ENCODE data around the gene TRIM8.

DNA sequence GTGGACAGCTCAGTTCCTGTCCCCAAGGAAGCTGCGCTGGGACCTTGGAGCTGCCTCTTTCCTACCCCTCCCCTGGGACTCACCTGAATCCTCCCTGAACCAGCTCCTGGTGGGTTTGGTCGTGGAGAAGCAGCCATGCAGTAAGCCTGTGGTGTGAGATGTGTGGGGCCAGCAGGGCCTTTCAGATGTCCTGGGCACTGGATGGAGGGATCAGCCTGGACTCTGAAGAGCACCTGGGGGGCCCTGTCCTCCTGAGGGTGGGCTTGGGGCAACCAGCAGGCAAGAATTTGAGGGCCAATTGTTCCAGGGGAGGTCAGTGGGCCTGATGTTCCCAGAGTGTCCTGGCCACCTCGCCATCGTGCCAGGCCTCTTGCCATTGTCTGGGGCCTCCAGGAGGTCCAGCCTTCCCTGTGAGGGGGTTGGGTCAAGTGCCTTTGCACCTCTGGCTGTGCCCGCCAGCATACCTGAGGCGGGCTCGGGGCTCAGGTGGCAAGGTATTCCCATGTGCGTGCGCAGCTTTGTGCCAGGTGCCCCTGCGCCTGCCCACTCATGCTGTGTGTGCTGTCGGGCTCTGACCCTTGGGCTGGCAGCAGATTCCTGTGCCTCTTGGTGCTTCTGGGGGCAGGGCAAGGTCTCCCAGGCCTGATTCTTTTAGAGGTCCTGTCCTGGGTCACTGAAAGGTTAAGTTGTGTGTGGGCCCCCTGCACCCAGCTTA, 7.3 kb downstream of the TRIM8 start:
- TF ChIP-seq, protein P1, sequence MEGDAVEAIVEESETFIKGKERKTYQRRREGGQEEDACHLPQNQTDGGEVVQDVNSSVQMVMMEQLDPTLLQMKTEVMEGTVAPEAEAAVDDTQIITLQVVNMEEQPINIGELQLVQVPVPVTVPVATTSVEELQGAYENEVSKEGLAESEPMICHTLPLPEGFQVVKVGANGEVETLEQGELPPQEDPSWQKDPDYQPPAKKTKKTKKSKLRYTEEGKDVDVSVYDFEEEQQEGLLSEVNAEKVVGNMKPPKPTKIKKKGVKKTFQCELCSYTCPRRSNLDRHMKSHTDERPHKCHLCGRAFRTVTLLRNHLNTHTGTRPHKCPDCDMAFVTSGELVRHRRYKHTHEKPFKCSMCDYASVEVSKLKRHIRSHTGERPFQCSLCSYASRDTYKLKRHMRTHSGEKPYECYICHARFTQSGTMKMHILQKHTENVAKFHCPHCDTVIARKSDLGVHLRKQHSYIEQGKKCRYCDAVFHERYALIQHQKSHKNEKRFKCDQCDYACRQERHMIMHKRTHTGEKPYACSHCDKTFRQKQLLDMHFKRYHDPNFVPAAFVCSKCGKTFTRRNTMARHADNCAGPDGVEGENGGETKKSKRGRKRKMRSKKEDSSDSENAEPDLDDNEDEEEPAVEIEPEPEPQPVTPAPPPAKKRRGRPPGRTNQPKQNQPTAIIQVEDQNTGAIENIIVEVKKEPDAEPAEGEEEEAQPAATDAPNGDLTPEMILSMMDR (IDR thresholded peaks at IDR 0.05): no peak
- no peak for TF ChIP-seq POLR2A (IDR thresholded peaks at IDR 0.05)

Measured in ovary (tissue), 3 donors.